HUES64 (cell line): ENCODE data around the gene SLC25A4. TPM values are rescaled to one million over a fixed set of nuclear protein-coding genes. Genes with fewer than 3 reads are reported as not detected.
A peak's percentile ranks its signal among the peaks of the same experiment; 100 is the strongest.
"Not testable (repeated sequence)": the region's sequence is repeated elsewhere in the genome, so short reads cannot be mapped to it uniquely, and the experiment has no call there.

Source experiments
- H3K27ac ChIP-seq: 2 replicates; pipeline ENCODE4 v1.7.0; 2013; ENCODE audit warnings: low read depth, low read length, inconsistent platforms
- H3K27me3 ChIP-seq: 2 replicates; pipeline ENCODE4 v1.6.1; 2013; ENCODE audit warnings: mild to moderate bottlenecking, low read length; ENCODE audit not compliant: insufficient read depth
- H3K36me3 ChIP-seq: 2 replicates; pipeline ENCODE4 v1.6.1; 2013; ENCODE audit warnings: mild to moderate bottlenecking, low read length; ENCODE audit not compliant: insufficient read depth
- H3K4me1 ChIP-seq: 2 replicates; pipeline ENCODE4 v1.6.1; 2013; ENCODE audit warnings: mild to moderate bottlenecking, low read length, moderate library complexity; ENCODE audit not compliant: insufficient read depth
- H3K4me3 ChIP-seq: 2 replicates; pipeline ENCODE4 v1.5.1; 2013; ENCODE audit warnings: mild to moderate bottlenecking, low read length, moderate library complexity
- H3K9ac ChIP-seq: 2 replicates; pipeline ENCODE4 v1.6.1; 2013; ENCODE audit warnings: mild to moderate bottlenecking, low read depth, low read length
- H3K9me3 ChIP-seq: 2 replicates; pipeline ENCODE4 v1.6.1; 2013; ENCODE audit warnings: low read depth, low read length; ENCODE audit not compliant: insufficient read depth
- WGBS: fragments of 150-250, 120-280 bp; methylation state at CpG from one replicate; pipeline ENCODE4 v1.1.7; 2013; ENCODE audit warnings: missing lambda C conversion rate; 5-methylcytosine and 5-hydroxymethylcytosine counted together
- polyA plus RNA-seq, 2 experiments: library from polyadenylated mRNA; stranded (reverse); fragments of 50-300 nt; gene quantifications; one replicate each; pipeline ENCODE4 v1.2.3, GENCODE V29; 2013

SLC25A4 gene
- polyA plus RNA-seq (2013, experiment 1 of 2): 29.7 TPM
- polyA plus RNA-seq (2013, experiment 2 of 2): 32.4 TPM

DNA sequence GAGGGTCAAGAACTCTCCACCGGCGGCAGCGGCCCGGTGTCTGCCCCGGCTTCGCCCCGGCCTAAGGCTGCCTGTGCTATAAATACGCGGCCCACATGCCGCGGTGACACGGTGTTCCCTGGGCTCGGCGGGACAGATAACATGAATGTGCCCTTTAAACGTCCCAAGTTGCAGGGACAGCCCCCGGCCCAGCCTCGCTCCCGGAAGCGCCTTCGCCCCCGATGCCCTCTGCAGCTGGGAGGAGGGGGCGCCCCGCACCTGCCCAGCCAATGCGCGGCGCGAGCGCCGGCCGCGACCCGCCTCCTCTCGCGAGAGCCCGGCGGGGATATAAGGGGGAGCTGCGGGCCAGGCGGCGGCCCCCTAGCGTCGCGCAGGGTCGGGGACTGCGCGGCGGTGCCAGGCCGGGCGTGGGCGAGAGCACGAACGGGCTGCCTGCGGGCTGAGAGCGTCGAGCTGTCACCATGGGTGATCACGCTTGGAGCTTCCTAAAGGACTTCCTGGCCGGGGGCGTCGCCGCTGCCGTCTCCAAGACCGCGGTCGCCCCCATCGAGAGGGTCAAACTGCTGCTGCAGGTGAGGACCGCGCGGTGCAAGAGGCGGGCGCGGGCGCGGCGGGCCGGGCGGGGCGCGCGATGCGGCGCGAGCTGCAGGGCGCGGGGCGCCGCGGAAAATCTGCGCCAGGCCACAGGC, at the start of gene SLC25A4:
TSS of gene SLC25A4 (plus strand) at position 355 of the 689 bp plus-strand sequence. CDS start at position 462, 107 bp downstream.
- peaks cover 10% of the 10 kb centered on the region; the same call in 1 of the 2 replicates for H3K4me1 ChIP-seq
- WGBS: under 1% methylated on average over 87 of the region's 87 CpGs
- H3K27me3 ChIP-seq: no peaks in the 10 kb centered on the region; the same call in 1 of the 2 replicates
- H3K9me3 ChIP-seq: no peaks in the 10 kb centered on the region
- peak within 1 kb of the TSS; percentile 60; the same call in 1 of the 2 replicates for H3K27ac ChIP-seq
- peak within 1 kb of the TSS; percentile 86 for H3K9ac ChIP-seq
- peak within 1 kb of the TSS; percentile 83 for H3K4me3 ChIP-seq
- H3K36me3 ChIP-seq: peaks cover 30% of the 10 kb centered on the region

- Histone ChIP-seq H3K36me3 (no peaks in the 10 kb centered on the region), H3K9me3 (no peaks in the 10 kb centered on the region), H3K27me3 (no peaks in the 10 kb centered on the region), H3K27ac (no peak overlapping the region), H3K4me3 (no peak overlapping the region), H3K9ac (no peak overlapping the region), H3K4me1 (peaks cover 5% of the 10 kb centered on the region; the same call in 1 of the 2 replicates)
- 84% methylated on average over 3 of the region's 3 CpGs for WGBS
These were observed 49.5 kb upstream of the SLC25A4 start for GRCh38 chr4:185093603-185094002.

GRCh38 chr4:185096032-185096653, 46.9 kb upstream of the SLC25A4 start:
- Histone ChIP-seq H3K9me3 (no peaks in the 10 kb centered on the region), H3K4me1 (0 out of 2 replicates have a peak, but pooled peaks cover 4% of the 10 kb centered on the region), H3K9ac (no peak overlapping the region), H3K4me3 (no peak overlapping the region), H3K27me3 (no peaks in the 10 kb centered on the region), H3K36me3 (no peaks in the 10 kb centered on the region), H3K27ac (no peak overlapping the region)
- WGBS: 51% methylated on average over 2 of the region's 2 CpGs

DNA sequence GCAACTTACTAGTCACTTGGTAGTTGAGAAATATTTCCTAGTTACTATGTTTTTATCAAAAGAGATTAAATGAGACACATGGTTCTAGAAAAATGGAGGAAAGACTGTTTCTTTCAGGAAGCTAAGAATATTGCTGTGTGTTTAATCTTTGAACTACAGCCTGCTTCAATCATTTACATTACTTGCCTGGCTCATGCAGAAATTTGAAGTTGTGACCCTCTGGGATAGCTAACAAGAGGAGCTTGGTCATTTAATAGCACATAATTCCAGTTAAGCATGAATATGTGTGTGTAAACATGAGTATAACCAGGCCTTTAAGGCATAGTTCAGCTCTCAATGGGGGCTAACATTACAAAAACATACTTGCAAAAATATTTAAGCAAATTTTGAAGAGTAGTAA, 44.6 kb upstream of the SLC25A4 start:
- no peaks in the 10 kb centered on the region for H3K9me3 ChIP-seq
- H3K27me3 ChIP-seq: no peaks in the 10 kb centered on the region
- H3K27ac ChIP-seq: no peak overlapping the region
- 0 out of 2 replicates have a peak, but pooled peaks cover 4% of the 10 kb centered on the region for H3K4me1 ChIP-seq
- no peaks in the 10 kb centered on the region for H3K36me3 ChIP-seq
- no peak overlapping the region for H3K9ac ChIP-seq
- H3K4me3 ChIP-seq: no peak overlapping the region

GRCh38 chr4:185099024-185099682, 43.9 kb upstream of the SLC25A4 start:
- WGBS: 75% methylated on average over 8 of the region's 8 CpGs
- Histone ChIP-seq H3K4me1 (0 out of 2 replicates have a peak, but pooled peaks cover 4% of the 10 kb centered on the region), H3K9ac (no peak overlapping the region), H3K4me3 (no peak overlapping the region), H3K36me3 (no peaks in the 10 kb centered on the region), H3K9me3 (no peaks in the 10 kb centered on the region), H3K27ac (no peak overlapping the region), H3K27me3 (no peaks in the 10 kb centered on the region)

GRCh38 chr4:185099940-185100339, 43.1 kb upstream of the SLC25A4 start:
- 94% methylated on average over 8 of the region's 8 CpGs for WGBS

DNA sequence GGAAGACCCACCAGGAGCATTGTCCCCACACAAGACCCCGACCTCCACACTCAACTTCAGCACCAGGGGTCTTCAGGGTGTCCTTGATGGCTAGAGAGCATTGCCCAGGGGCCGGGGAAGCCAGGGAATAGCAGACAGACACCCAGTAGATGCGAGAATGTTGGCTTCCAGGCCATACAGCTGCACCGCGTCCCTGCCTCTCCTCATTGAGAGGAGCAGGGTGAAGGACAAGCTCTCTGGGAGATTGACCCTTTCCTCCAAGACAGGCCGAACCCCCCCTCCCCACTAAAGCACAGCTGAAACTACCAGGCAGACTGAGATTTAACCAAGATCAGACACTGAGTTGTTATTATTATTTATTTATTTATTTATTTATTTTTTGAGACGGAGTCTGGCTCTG, 42.6 kb upstream of the SLC25A4 start:
- Histone ChIP-seq H3K27ac (no peak overlapping the region), H3K36me3 (no peaks in the 10 kb centered on the region), H3K27me3 (no peaks in the 10 kb centered on the region), H3K9ac (no peak overlapping the region), H3K9me3 (no peaks in the 10 kb centered on the region), H3K4me3 (no peak overlapping the region), H3K4me1 (0 out of 2 replicates have a peak, but pooled peaks cover 4% of the 10 kb centered on the region)
- 91% methylated on average over 7 of the region's 7 CpGs for WGBS

More at GRCh38 chr4:185099940-185100339, 43.1 kb upstream of the SLC25A4 start:
- Histone ChIP-seq H3K4me3 (no peak overlapping the region), H3K36me3 (no peaks in the 10 kb centered on the region), H3K9ac (no peak overlapping the region), H3K9me3 (no peaks in the 10 kb centered on the region), H3K27me3 (no peaks in the 10 kb centered on the region), H3K4me1 (0 out of 2 replicates have a peak, but pooled peaks cover 4% of the 10 kb centered on the region), H3K27ac (no peak overlapping the region)

DNA sequence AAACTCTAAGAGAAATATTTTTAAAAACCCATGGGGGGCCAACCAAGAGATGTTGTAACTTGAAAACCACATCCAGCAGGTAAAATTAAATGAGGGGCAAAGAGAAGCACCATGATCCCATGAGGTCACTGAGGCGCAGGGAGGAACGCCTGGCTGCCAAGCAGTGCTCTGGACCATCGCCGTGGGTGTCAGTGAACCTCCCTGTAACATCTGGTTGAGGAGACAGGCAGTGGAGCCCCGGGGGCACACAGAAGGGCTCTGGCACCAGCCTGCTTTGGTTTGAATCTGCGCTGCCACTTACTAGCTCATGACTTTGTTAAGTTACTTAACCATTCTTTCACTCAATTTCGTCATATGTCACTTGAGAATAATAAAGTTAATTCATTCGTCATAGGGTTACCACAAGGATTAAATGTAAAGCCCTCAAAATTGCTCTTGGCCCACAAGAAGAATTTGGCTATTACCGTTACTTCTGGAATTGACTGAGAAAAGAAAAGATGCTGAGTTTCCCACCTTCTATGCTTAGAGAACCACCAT, 41.6 kb upstream of the SLC25A4 start:
- Histone ChIP-seq H3K4me1 (peaks cover 6% of the 10 kb centered on the region; the same call in 1 of the 2 replicates), H3K36me3 (no peaks in the 10 kb centered on the region), H3K27me3 (no peaks in the 10 kb centered on the region), H3K9ac (no peak overlapping the region), H3K27ac (no peak overlapping the region), H3K9me3 (no peaks in the 10 kb centered on the region), H3K4me3 (no peak overlapping the region)
- WGBS: 93% methylated on average over 9 of the region's 9 CpGs

GRCh38 chr4:185104733-185105132, 38.3 kb upstream of the SLC25A4 start:
- Histone ChIP-seq H3K9ac (no peak overlapping the region), H3K4me1 (peaks cover 32% of the 10 kb centered on the region), H3K4me3 (no peak overlapping the region), H3K27me3 (no peaks in the 10 kb centered on the region), H3K27ac (no peak overlapping the region), H3K9me3 (no peaks in the 10 kb centered on the region), H3K36me3 (no peaks in the 10 kb centered on the region)

DNA sequence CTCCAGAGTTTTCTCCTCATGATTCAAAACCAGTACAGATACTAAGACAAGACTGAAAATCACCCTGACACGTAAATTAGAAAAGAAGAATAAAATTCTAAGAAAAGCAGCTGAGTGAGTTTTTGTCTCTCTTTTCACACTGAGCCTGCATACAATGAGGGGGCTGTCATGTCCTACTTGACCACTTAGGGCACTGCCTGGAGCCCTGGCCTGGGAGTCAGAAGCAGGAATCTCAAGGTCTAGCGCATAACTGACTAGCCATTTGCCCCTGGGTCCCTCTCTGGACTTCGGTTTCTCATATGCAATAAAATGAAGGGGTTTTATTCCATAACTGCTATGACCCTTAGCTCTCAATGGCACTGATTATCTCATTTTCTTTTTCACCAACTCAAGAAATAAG, 36.7 kb upstream of the SLC25A4 start:
- Histone ChIP-seq H3K9me3 (no peaks in the 10 kb centered on the region), H3K9ac (no peak overlapping the region), H3K27me3 (no peaks in the 10 kb centered on the region), H3K36me3 (no peaks in the 10 kb centered on the region), H3K4me1 (peaks cover 39% of the 10 kb centered on the region), H3K27ac (no peak overlapping the region), H3K4me3 (no peak overlapping the region)
- WGBS: 89% methylated on average over 3 of the region's 3 CpGs

DNA sequence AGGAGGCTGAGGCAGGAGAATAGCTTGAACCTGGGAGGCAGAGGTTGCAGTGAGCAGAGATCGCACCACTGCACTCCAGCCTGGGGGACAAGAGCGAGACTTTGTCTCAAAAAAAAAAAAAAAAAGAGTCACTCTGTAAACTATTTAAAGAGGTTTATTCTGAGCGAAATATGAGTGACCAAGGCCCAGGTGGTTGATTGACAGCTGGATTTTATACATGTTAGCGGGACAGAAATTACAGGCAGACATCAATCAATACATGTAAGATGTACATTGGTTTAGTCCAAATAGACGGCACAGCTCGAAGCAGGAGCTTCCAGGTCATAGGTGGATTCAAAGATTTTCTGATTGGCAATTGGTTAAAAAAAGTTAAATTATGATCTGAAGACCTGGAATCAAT, 35.5 kb upstream of the SLC25A4 start:
- H3K9me3 ChIP-seq, H3K27me3 ChIP-seq, H3K9ac ChIP-seq, H3K4me3 ChIP-seq, H3K36me3 ChIP-seq: not testable (repeated sequence)
- Histone ChIP-seq H3K4me1 (peaks cover 39% of the 10 kb centered on the region), H3K27ac (peak overlapping the region; percentile 91)
- WGBS: 94% methylated on average over 6 of the region's 6 CpGs
